H1 (cell line): ENCODE data around the gene KRTAP9-1. TPM values are rescaled to one million over a fixed set of nuclear protein-coding genes. Genes with fewer than 3 reads are reported as not detected.

Source experiments
- CTCF ChIA-PET: fragments of 300-600 bp; sonication (Branson Sonifier 250); formaldehyde crosslinking; loops from one replicate; lab custom pipeline; 2021; ENCODE audit not compliant: partially characterized antibody; lab: Charles Lee
- POLR2A ChIA-PET: fragments of 300-600 bp; sonication (Branson Sonifier 250); formaldehyde crosslinking; loops from one replicate; lab custom pipeline; 2021; ENCODE audit warnings: inconsistent platforms; ENCODE audit not compliant: partially characterized antibody; lab: Charles Lee
- DNase-seq, 2 experiments: peaks; one replicate each; pipeline versions ENCODE4 v3.0.0 to v3.0.0-alpha.2; 2010 to 2022; ENCODE audit warnings: low spot score in 2 of 2, low read depth in 1 of 2, mixed read lengths in 1 of 2
- FAIRE-seq: peaks from 2 replicates; lab custom pipeline; 2011; peaks lifted over from hg19 to GRCh38; lab: Jason Lieb, UNC
- H2AFZ ChIP-seq: 2 replicates; pipeline ENCODE4 v1.8.1; 2012; ENCODE audit warnings: low read length, inconsistent platforms
- H2AK5ac ChIP-seq: 2 replicates; pipeline ENCODE4 v1.6.1; 2013; ENCODE audit warnings: low read depth, low read length
- H2BK120ac ChIP-seq: replicated peaks from 2 replicates; pipeline ENCODE3; 2013; ENCODE audit warnings: low read depth, low read length, inconsistent platforms
- H2BK12ac ChIP-seq: 2 replicates; pipeline ENCODE4 v1.6.1; 2013; ENCODE audit warnings: low read depth, low read length
- H2BK15ac ChIP-seq: 2 replicates; pipeline ENCODE4 v1.6.1; 2013; ENCODE audit warnings: low read length
- H2BK20ac ChIP-seq: 2 replicates; pipeline ENCODE4 v1.6.1; 2013; ENCODE audit warnings: low read length
- H2BK5ac ChIP-seq: 2 replicates; pipeline ENCODE4 v1.6.1; 2013; ENCODE audit warnings: low read depth, low read length
- H3K14ac ChIP-seq: 2 replicates; pipeline ENCODE4 v1.6.1; 2013; ENCODE audit warnings: inconsistent platforms; ENCODE audit not compliant: insufficient read length
- H3K18ac ChIP-seq: 2 replicates; pipeline ENCODE4 v1.6.1; 2013; ENCODE audit warnings: low read length; ENCODE audit errors: extremely low read depth
- H3K23ac ChIP-seq: 2 replicates; pipeline ENCODE4 v1.6.1; 2013; ENCODE audit warnings: inconsistent platforms; ENCODE audit not compliant: insufficient read length
- H3K23me2 ChIP-seq: 2 replicates; pipeline ENCODE4 v1.6.1; 2013; ENCODE audit warnings: low read depth, low read length
- H3K27ac ChIP-seq: 2 replicates; pipeline ENCODE4 v1.6.1; 2011; ENCODE audit warnings: low read depth, low read length, inconsistent platforms
- H3K27me3 ChIP-seq, 4 experiments: replicated peaks in 1 of 4; 1 replicate in 1 of 4; 2 replicates in 3 of 4; pipeline versions ENCODE4 v1.6.1 to v1.8.1; 2011 to 2013; ENCODE audit warnings: low read length in 3 of 4, mild to moderate bottlenecking in 3 of 4, inconsistent platforms in 2 of 4, mixed read lengths in 2 of 4, moderate library complexity in 1 of 4; ENCODE audit not compliant: control insufficient read depth in 3 of 4, insufficient read depth in 3 of 4; ENCODE audit errors: extremely low read depth in 1 of 4
- H3K36me3 ChIP-seq, 4 experiments: 2 replicates each; pipeline versions ENCODE4 v1.6.1 to v1.8.1; 2011 to 2013; ENCODE audit warnings: mild to moderate bottlenecking in 4 of 4, low read length in 3 of 4, moderate library complexity in 2 of 4, control low read depth in 1 of 4, inconsistent platforms in 1 of 4; ENCODE audit not compliant: insufficient read depth in 4 of 4, control insufficient read depth in 2 of 4
- H3K4ac ChIP-seq: replicated peaks from 2 replicates; pipeline ENCODE3; 2013; ENCODE audit warnings: low read length, low read depth, mixed read lengths, inconsistent platforms; ENCODE audit not compliant: insufficient read length
- H3K4me1 ChIP-seq, 4 experiments: replicated peaks in 1 of 4; 1 replicate in 1 of 4; 2 replicates in 3 of 4; pipeline versions ENCODE4 v1.6.1 to v1.8.1; 2011 to 2013; ENCODE audit warnings: low read length in 3 of 4, inconsistent platforms in 2 of 4, mixed read lengths in 1 of 4; ENCODE audit not compliant: insufficient read depth in 4 of 4, control insufficient read depth in 3 of 4
- H3K4me2 ChIP-seq, 2 experiments: 2 replicates each; pipeline versions ENCODE4 v1.6.1 to v1.8.1; 2011 to 2013; ENCODE audit warnings: low read depth in 2 of 2, low read length in 2 of 2, control low read depth in 1 of 2, inconsistent platforms in 1 of 2, mild to moderate bottlenecking in 1 of 2; ENCODE audit not compliant: insufficient read depth in 1 of 2
- H3K4me3 ChIP-seq, 4 experiments: fragments of 200-600, 300-600 bp in 1 of 4; sonication (generic), shearing (Covaris generic), sonication (Bioruptor Twin) in 1 of 4; 2 replicates each; pipeline versions ENCODE4 v1.5.1 to v1.8.1; 2011 to 2016; ENCODE audit warnings: low read length in 4 of 4, low read depth in 3 of 4, control low read depth in 2 of 4, inconsistent platforms in 2 of 4, mild to moderate bottlenecking in 2 of 4, mixed read lengths in 1 of 4, moderate library complexity in 1 of 4; ENCODE audit not compliant: insufficient read depth in 2 of 4; ENCODE audit errors: extremely low read depth in 1 of 4
- H3K56ac ChIP-seq: replicated peaks from 2 replicates; pipeline ENCODE3; 2013; ENCODE audit warnings: low read depth, mild to moderate bottlenecking, mixed read lengths, low read length, inconsistent platforms; ENCODE audit not compliant: insufficient read length
- H3K79me1 ChIP-seq: 2 replicates; pipeline ENCODE4 v1.6.1; 2013; ENCODE audit warnings: low read depth, low read length, control low read depth
- H3K79me2 ChIP-seq, 2 experiments: 2 replicates each; pipeline versions ENCODE4 v1.6.1 to v1.8.1; 2012 to 2013; ENCODE audit warnings: low read length in 2 of 2, mild to moderate bottlenecking in 2 of 2, inconsistent platforms in 1 of 2; ENCODE audit not compliant: insufficient read depth in 2 of 2, control insufficient read depth in 1 of 2
- H3K9ac ChIP-seq, 4 experiments: replicated peaks in 1 of 4; 1 replicate in 1 of 4; 2 replicates in 3 of 4; pipeline versions ENCODE4 v1.6.1 to v1.8.1; 2011 to 2013; ENCODE audit warnings: low read depth in 3 of 4, low read length in 3 of 4, control low read depth in 2 of 4, mild to moderate bottlenecking in 2 of 4, moderate library complexity in 2 of 4, inconsistent platforms in 1 of 4; ENCODE audit errors: extremely low read depth in 1 of 4
- H3K9me3 ChIP-seq, 2 experiments: 2 replicates each; pipeline versions ENCODE4 v1.6.1 to v1.8.1; 2012 to 2013; ENCODE audit warnings: mild to moderate bottlenecking in 2 of 2, moderate library complexity in 2 of 2, control low read depth in 1 of 2, inconsistent platforms in 1 of 2, low read depth in 1 of 2, low read length in 1 of 2, mixed read lengths in 1 of 2; ENCODE audit not compliant: insufficient read depth in 2 of 2
- H4K20me1 ChIP-seq, 2 experiments: replicated peaks in 1 of 2; 2 replicates each; pipeline versions ENCODE3 to v1.8.1; 2011 to 2013; ENCODE audit warnings: inconsistent platforms in 2 of 2, low read length in 2 of 2, mild to moderate bottlenecking in 1 of 2; ENCODE audit not compliant: insufficient read depth in 2 of 2, control insufficient read depth in 1 of 2
- H4K5ac ChIP-seq: 2 replicates; pipeline ENCODE4 v1.6.1; 2013; ENCODE audit warnings: low read length, low read depth, mixed read lengths, inconsistent platforms; ENCODE audit not compliant: insufficient read length
- H4K8ac ChIP-seq: 2 replicates; pipeline ENCODE4 v1.8.0; 2013; ENCODE audit warnings: mild to moderate bottlenecking, moderate library complexity, low read length, inconsistent platforms; ENCODE audit not compliant: insufficient read depth; ENCODE audit errors: extremely low read depth
- H4K91ac ChIP-seq: replicated peaks from 2 replicates; pipeline ENCODE3; 2013; ENCODE audit warnings: low read length, mixed read lengths, inconsistent platforms; ENCODE audit not compliant: insufficient read length
- NRF1 ChIP-seq: IDR thresholded peaks from 2 replicates; pipeline ENCODE4 v1.6.1; 2011; ENCODE audit warnings: mild to moderate bottlenecking, low read depth, low read length, improper control_type of control experiment
- POU5F1 ChIP-seq: IDR thresholded peaks from 2 replicates; pipeline ENCODE4 v1.6.1; 2011; ENCODE audit warnings: low read depth, mild to moderate bottlenecking, low read length, moderate library complexity
- ZNF274 ChIP-seq: IDR thresholded peaks from 2 replicates; pipeline ENCODE4 v1.7.0; 2012; ENCODE audit warnings: low read length, borderline replicate concordance; ENCODE audit errors: extremely low read depth
- WGBS, 2 experiments: shearing (Covaris generic) in 1 of 2; methylation state at CpG; one replicate each; pipeline versions ENCODE4 v1.1.6 to v1.1.7; 2013 to 2015; ENCODE audit warnings: low lambda C conversion rate in 2 of 2, mixed read lengths in 2 of 2, inconsistent platforms in 1 of 2, low coverage in 1 of 2, missing lambda C conversion rate in 1 of 2; ENCODE audit not compliant: insufficient replicate concordance in 2 of 2, insufficient coverage in 1 of 2, insufficient read length in 1 of 2; ENCODE audit errors: extremely low coverage in 1 of 2, missing lambda C conversion rate in 1 of 2; 5-methylcytosine and 5-hydroxymethylcytosine counted together
- polyA plus RNA-seq, 7 experiments: library from polyadenylated mRNA; depleted of rRNA in 3 of 7; stranded (reverse) in 5 of 7; unstranded in 2 of 7; fragments of >200 nt in 5 of 7; fragments of 200-250 nt in 2 of 7; gene quantifications; 1 replicate in 5 of 7; 2 replicates in 1 of 7; 4 replicates in 1 of 7; pipeline versions ENCODE4 v1.2.1 to v1.2.3, GENCODE V29; 2011 to 2013; ENCODE audit warnings: missing spikeins in 2 of 7, mixed read lengths in 2 of 7
- total RNA-seq: library from RNA; stranded (reverse); fragmentation: NEBNext Ultra II Directional; extraction: Animal tissue kit (Norgen Biotek cat#: 25700); gene quantifications from 2 replicates; pipeline ENCODE4 v1.2.1, GENCODE V29; 2021

The KRTAP9-1 gene
- total and polyA plus RNA-seq, 2 of the 8 experiments (the other 6 are each of a cell fraction or from before 2014, with no cell fraction given): not detected

GRCh38 chr17:41145261-41145660 is 44.4 kb upstream of the KRTAP9-1 start:
- Histone ChIP-seq H3K56ac (no peak overlapping the region), H3K9me3 (peaks cover 6 to 10% of the 10 kb centered on the region in 2 experiments; a peak in 3 of 4 replicates), H2AK5ac (no peak overlapping the region), H4K91ac (no peak overlapping the region), H2BK20ac (no peak overlapping the region), H2BK12ac (no peak overlapping the region), H3K23ac (no peak overlapping the region), H3K27ac (no peak overlapping the region), H2BK15ac (no peak overlapping the region), H3K79me1 (no peaks in the 10 kb centered on the region), H3K9ac (no peak overlapping the region), H3K4me3 (no peak overlapping the region), H3K4ac (no peak overlapping the region), H3K36me3 (no peaks in the 10 kb centered on the region), H3K27me3 (no peaks in the 10 kb centered on the region), H4K5ac (no peak overlapping the region), H2AFZ (no peak overlapping the region), H4K8ac (no peak overlapping the region), H3K4me2 (no peak overlapping the region), H3K23me2 (peaks cover 2% of the 10 kb centered on the region; the same call in 1 of the 2 replicates), H3K79me2 (no peaks in the 10 kb centered on the region), H2BK120ac (no peak overlapping the region), H4K20me1 (no peaks in the 10 kb centered on the region), H3K4me1 (no peaks in the 10 kb centered on the region), H3K14ac (no peak overlapping the region), H3K18ac (no peak overlapping the region)
- no peak for FAIRE-seq
- POLR2A ChIA-PET: no interaction called here
- 90% methylated on average over 2 of the region's 2 CpGs; no CpG with 5 or more reads in 1 of the 2 experiments for WGBS, 2 experiments
- CTCF ChIA-PET: no interaction called here
- DNase-seq: no peak
- TF ChIP-seq POU5F1 (no peak), ZNF274 (no peak), NRF1 (no peak)
- TF ChIP-seq, all 59 proteins: peak for 0
- no peak overlapping the region for H2BK5ac ChIP-seq
